A549 (cell line): ENCODE data around the gene ENTPD6. TPM values are rescaled to one million over a fixed set of nuclear protein-coding genes. Genes with fewer than 3 reads are reported as not detected.

Source experiments
- ATAC-seq, 2 experiments: fragments of 200-7000 bp in 1 of 2; fragments of >200 bp in 1 of 2; cut with Nextera tagmentation in 1 of 2; cut with Tn5 transposase in 1 of 2; 3 replicates each; pipeline versions ENCODE4 v1.8.0 to v1.9.1; 2018 to 2020; ENCODE audit warnings: mild to moderate bottlenecking in 1 of 2, moderate library complexity in 1 of 2
- CTCF ChIA-PET: fragments of 300-600 bp; sonication (Branson Sonifier 250); formaldehyde crosslinking; extraction: SDS; loops from one replicate; lab custom pipeline; 2021; ENCODE audit warnings: antibody characterized with exemption, inconsistent platforms; lab: Yijun Ruan, JAX
- POLR2A ChIA-PET: fragments of 350-600 bp; formaldehyde crosslinking; extraction: SDS; loops from one replicate; lab custom pipeline; 2021; ENCODE audit warnings: antibody characterized with exemption, inconsistent platforms; lab: Yijun Ruan, JAX
- DNase-seq, 2 experiments: peaks; one replicate each; pipeline versions ENCODE4 v3.0.0 to v3.0.0-alpha.2; 2011 to 2016; ENCODE audit warnings: low read depth in 1 of 2, low spot score in 1 of 2
- FAIRE-seq: peaks from 2 replicates; lab custom pipeline; 2011; peaks lifted over from hg19 to GRCh38; lab: Jason Lieb, UNC
- H3K27ac ChIP-seq, 2 experiments: fragments of >200 bp; sonication (Bioruptor Twin); formaldehyde crosslinking; 3 replicates each; pipeline ENCODE4 v1.5.1; 2016 to 2017
- H3K4me1 ChIP-seq: fragments of >200 bp; sonication (Bioruptor Twin); formaldehyde crosslinking; 3 replicates; pipeline ENCODE4 v1.6.1; 2016
- H3K4me2 ChIP-seq: fragments of >200 bp; sonication (Bioruptor Twin); formaldehyde crosslinking; 3 replicates; pipeline ENCODE4 v1.6.1; 2016
- H3K4me3 ChIP-seq: fragments of >200 bp; sonication (Bioruptor Twin); formaldehyde crosslinking; 3 replicates; pipeline ENCODE4 v1.5.1; 2016
- H3K9me3 ChIP-seq: fragments of >200 bp; sonication (Bioruptor Twin); formaldehyde crosslinking; 3 replicates; pipeline ENCODE4 v1.6.1; 2016
- ATOH8 ChIP-seq: fragments of 250-450 bp; sonication (Bioruptor Pico); IDR thresholded peaks from 2 replicates; pipeline ENCODE4 v1.5.0; 2020; ENCODE audit warnings: low read depth, mild to moderate bottlenecking, moderate library complexity
- BCL3 ChIP-seq: fragments of >200 bp; sonication (Bioruptor Twin); formaldehyde crosslinking; IDR thresholded peaks from 3 replicates; pipeline ENCODE4 v1.6.1; 2016
- BHLHE40 ChIP-seq: IDR thresholded peaks from 2 replicates; pipeline ENCODE4 v1.6.1; 2012; ENCODE audit warnings: low read depth, low read length, inconsistent platforms
- CBX8 ChIP-seq: fragments of 200-600 bp; sonication (generic); IDR thresholded peaks from 2 replicates; pipeline ENCODE4 v1.6.1; 2016
- CHD2 ChIP-seq: fragments of 150-350 bp; IDR thresholded peaks from 2 replicates; pipeline ENCODE4 v1.6.1; 2014; ENCODE audit warnings: low read length; ENCODE audit not compliant: partially characterized antibody
- E2F6 ChIP-seq: IDR thresholded peaks from 2 replicates; pipeline ENCODE4 v1.6.1; 2012; ENCODE audit warnings: low read depth, borderline replicate concordance
- FOSL2 ChIP-seq, 2 experiments: fragments of 450-650 bp in 1 of 2; fragments of >200 bp in 1 of 2; sonication (Bioruptor Twin) in 1 of 2; formaldehyde crosslinking; IDR thresholded peaks; 2 replicates each; pipeline versions ENCODE4 v1.5.0 to v1.6.1; 2016 to 2020; ENCODE audit warnings: mild to moderate bottlenecking in 1 of 2, moderate library complexity in 1 of 2
- HDAC2 ChIP-seq: fragments of 200-600 bp; sonication (generic); IDR thresholded peaks from 2 replicates; pipeline ENCODE4 v1.6.1; 2016
- HOXA7 ChIP-seq: fragments of 250-450 bp; sonication (Bioruptor Pico); IDR thresholded peaks from 2 replicates; pipeline ENCODE4 v1.5.0; 2020; ENCODE audit warnings: mild to moderate bottlenecking, moderate library complexity
- JUN ChIP-seq, 2 experiments: fragments of >200 bp; sonication (Bioruptor Twin); formaldehyde crosslinking; IDR thresholded peaks; 2 replicates in 1 of 2; 3 replicates in 1 of 2; pipeline ENCODE4 v1.6.1; 2016 to 2017
- KDM5A ChIP-seq: fragments of 200-600 bp; sonication (generic); IDR thresholded peaks from 2 replicates; pipeline ENCODE4 v1.6.1; 2016; ENCODE audit warnings: antibody characterized with exemption, mild to moderate bottlenecking
- MAX ChIP-seq: IDR thresholded peaks from 2 replicates; pipeline ENCODE4 v1.6.1; 2012
- POLR2A ChIP-seq: IDR thresholded peaks from 2 replicates; pipeline ENCODE4 v1.6.1; 2012; ENCODE audit warnings: mild to moderate bottlenecking, low read length
- RARB ChIP-seq: fragments of 250-450 bp; sonication (Bioruptor Pico); IDR thresholded peaks from 2 replicates; pipeline ENCODE4 v1.8.0; 2021; ENCODE audit warnings: mild to moderate bottlenecking, moderate library complexity
- TFCP2L1 ChIP-seq: fragments of 250-450 bp; sonication (Bioruptor Pico); IDR thresholded peaks from 2 replicates; pipeline ENCODE4 v1.5.0; 2021; ENCODE audit warnings: mild to moderate bottlenecking
- ZFP36 ChIP-seq: fragments of 450-650 bp; IDR thresholded peaks from 2 replicates; pipeline ENCODE4 v1.6.1; 2014; ENCODE audit warnings: borderline replicate concordance; ENCODE audit not compliant: partially characterized antibody
- ZNF302 ChIP-seq: fragments of 250-450 bp; sonication (Bioruptor Pico); IDR thresholded peaks from 2 replicates; pipeline ENCODE4 v1.9.0; 2021; ENCODE audit warnings: inconsistent platforms, mild to moderate bottlenecking, moderate library complexity
- WGBS: methylation state at CpG from one replicate; pipeline ENCODE4 v1.1.6; 2017; ENCODE audit errors: missing lambda C conversion rate; 5-methylcytosine and 5-hydroxymethylcytosine counted together
- polyA plus RNA-seq, 4 experiments: library from polyadenylated mRNA; depleted of rRNA in 3 of 4; stranded (reverse); fragments of >200 nt; fragmentation: RNase III in 1 of 4; extraction: RNeasy Plus Mini Kit Qiagen cat#74134 plus additional on column Dnase treatment in 1 of 4; gene quantifications; 2 replicates in 3 of 4; 3 replicates in 1 of 4; pipeline ENCODE4 v1.2.3, GENCODE V29; 2011 to 2017

ENTPD6 gene
- polyA plus RNA-seq, 2 of the 4 experiments (the other 2 are of a cell fraction): 85.7 to 87.0 TPM

GRCh38 chr20:25223179-25223661 is 27.7 kb downstream of the ENTPD6 start (continued):
- no peak for TF ChIP-seq E2F6
- TF ChIP-seq FOSL2 (IDR thresholded peaks at IDR 0.05): peak; percentile 49; the same call in 1 of the 2 replicates
- TF ChIP-seq FOSL2 (CRISPR knock-in tag; IDR thresholded peaks at IDR 0.05): peak; percentile 87

GRCh38 chr20:25223765-25224720 is 28.5 kb downstream of the ENTPD6 start:
- POLR2A ChIA-PET: interaction anchor here (0.6 to 5.4 kb wide), 7 partner anchors 9 to 175 kb away, joined by 3 to 67 read pairs (median 4); partner anchors contain the start of genes ENTPD6 and PYGB
- 94% methylated on average over 18 of the region's 24 CpGs for WGBS
- no peak overlapping the region for H3K4me3 ChIP-seq

GRCh38 chr20:25224941-25225340 is 29.4 kb downstream of the ENTPD6 start:
- peaks cover 63% of the 10 kb centered on the region for H3K4me1 ChIP-seq
- CTCF ChIA-PET: interaction anchor here (0.8 to 18.2 kb wide), 6 partner anchors 8 to 70 kb away, joined by 3 to 300 read pairs (median 10); partner anchors contain the start of genes ENTPD6 and PYGB
- POLR2A ChIA-PET: interaction anchor here (0.6 to 5.4 kb wide), 4 partner anchors 8 to 161 kb away, joined by 3 to 67 read pairs (median 7); partner anchors contain the start of genes ENTPD6 and PYGB
- WGBS: 94% methylated on average over 16 of the region's 16 CpGs
- no peak for ATAC-seq
- TF ChIP-seq HOXA7 (CRISPR knock-in tag): no peak
- no peak for TF ChIP-seq MAX
- no peak for TF ChIP-seq TFCP2L1 (CRISPR knock-in tag)
- TF ChIP-seq CBX8: no peak
- TF ChIP-seq ATOH8 (CRISPR knock-in tag): no peak
- no peak for TF ChIP-seq KDM5A
- no peak for TF ChIP-seq POLR2A
- TF ChIP-seq ZFP36: no peak
- no peak for TF ChIP-seq BHLHE40
- DNase-seq: no peak
- FAIRE-seq: no peak
- no peak overlapping the region for H3K4me3 ChIP-seq
- H3K27ac ChIP-seq: peak overlapping the region; percentile 79 to 88; a peak in 4 of 6 replicates
- H3K9me3 ChIP-seq: no peaks in the 10 kb centered on the region
- H3K4me2 ChIP-seq: no peak overlapping the region

More at GRCh38 chr20:25223765-25224720, 28.5 kb downstream of the ENTPD6 start:
- TF ChIP-seq HDAC2 (no peak), RARB (CRISPR knock-in tag) (no peak), JUN (IDR thresholded peaks at IDR 0.05) (0 out of 5 replicates have a peak, but pooled peaks of 1 of the 2 experiments have one; percentile 4), CHD2 (no peak), ZNF302 (no peak), BCL3 (no peak)
- ATAC-seq (no peak), DNase-seq (no peak), FAIRE-seq (no peak)
- Histone ChIP-seq H3K27ac (peak overlapping the region; percentile 79 to 88), H3K4me1 (peaks cover 68% of the 10 kb centered on the region), H3K9me3 (no peaks in the 10 kb centered on the region), H3K4me2 (peak overlapping the region; percentile 45)
- CTCF ChIA-PET: interaction anchor here (0.7 to 18.2 kb wide), 19 partner anchors 9 to 228 kb away, joined by 3 to 300 read pairs (median 4); partner anchors contain the start of genes ENTPD6 and PYGB
